H9 (cell line): ENCODE measurements around the gene ACVR2B. TPM values are rescaled to one million over a fixed set of nuclear protein-coding genes. Genes with fewer than 3 reads are reported as not detected.

Experiments
- DNase-seq: peaks from one replicate; pipeline ENCODE4 v3.0.0-alpha.2; 2017
- H2AFZ ChIP-seq: one replicate; pipeline ENCODE4 v1.6.1; 2013; ENCODE audit warnings: mild to moderate bottlenecking, low read length, control low read depth, moderate library complexity
- H2AK5ac ChIP-seq: 2 replicates; pipeline ENCODE4 v1.6.1; 2013; ENCODE audit warnings: low read length, control low read depth, mixed read lengths; ENCODE audit not compliant: insufficient read length
- H2BK120ac ChIP-seq: one replicate; pipeline ENCODE4 v1.6.1; 2013; ENCODE audit warnings: low read depth, mild to moderate bottlenecking, low read length, control low read depth, inconsistent platforms; ENCODE audit not compliant: poor library complexity, severe bottlenecking
- H2BK12ac ChIP-seq: 2 replicates; pipeline ENCODE4 v1.6.1; 2013; ENCODE audit warnings: low read length, control low read depth, mixed read lengths, low read depth; ENCODE audit not compliant: insufficient read length
- H2BK15ac ChIP-seq: 2 replicates; pipeline ENCODE4 v1.6.1; 2013; ENCODE audit warnings: low read depth, low read length, control low read depth
- H2BK20ac ChIP-seq: one replicate; pipeline ENCODE4 v1.6.1; 2013; ENCODE audit warnings: low read depth, mild to moderate bottlenecking, low read length, control low read depth, inconsistent platforms; ENCODE audit not compliant: poor library complexity, severe bottlenecking
- H2BK5ac ChIP-seq: 2 replicates; pipeline ENCODE4 v1.6.1; 2013; ENCODE audit warnings: low read length, control low read depth, mixed read lengths; ENCODE audit not compliant: insufficient read length
- H3K14ac ChIP-seq: 2 replicates; pipeline ENCODE4 v1.6.1; 2013; ENCODE audit warnings: low read length, control low read depth; ENCODE audit not compliant: insufficient read depth
- H3K18ac ChIP-seq: 2 replicates; pipeline ENCODE4 v1.6.1; 2013; ENCODE audit warnings: low read depth, mild to moderate bottlenecking, mixed read lengths, low read length, control low read depth; ENCODE audit not compliant: insufficient read length
- H3K23ac ChIP-seq: 2 replicates; pipeline ENCODE4 v1.6.1; 2013; ENCODE audit warnings: low read length, control low read depth, mixed read lengths, low read depth; ENCODE audit not compliant: insufficient read length
- H3K23me2 ChIP-seq: 2 replicates; pipeline ENCODE4 v1.6.1; 2013; ENCODE audit warnings: low read depth, mild to moderate bottlenecking, mixed read lengths, low read length, control low read depth; ENCODE audit not compliant: insufficient read length, poor library complexity, severe bottlenecking
- H3K27ac ChIP-seq: 2 replicates; pipeline ENCODE4 v1.5.1; 2013; ENCODE audit warnings: low read length, control low read depth, mixed read lengths, low read depth; ENCODE audit not compliant: insufficient read length
- H3K27me3 ChIP-seq: 2 replicates; pipeline ENCODE4 v1.6.1; 2013; ENCODE audit warnings: low read length, control low read depth, inconsistent platforms; ENCODE audit not compliant: insufficient read depth
- H3K4ac ChIP-seq: 2 replicates; pipeline ENCODE4 v1.6.1; 2013; ENCODE audit warnings: low read depth, mild to moderate bottlenecking, control low read depth, inconsistent platforms, low read length, moderate library complexity
- H3K4me1 ChIP-seq: 2 replicates; pipeline ENCODE4 v1.6.1; 2013; ENCODE audit warnings: low read length, control low read depth, inconsistent platforms; ENCODE audit not compliant: insufficient read depth
- H3K4me2 ChIP-seq: 2 replicates; pipeline ENCODE4 v1.6.1; 2013; ENCODE audit warnings: low read length, control low read depth, mixed read lengths; ENCODE audit not compliant: insufficient read length, insufficient read depth
- H3K56ac ChIP-seq: 2 replicates; pipeline ENCODE4 v1.6.1; 2013; ENCODE audit warnings: low read depth, mild to moderate bottlenecking, mixed read lengths, low read length, control low read depth; ENCODE audit not compliant: insufficient read length
- H3K79me1 ChIP-seq: 2 replicates; pipeline ENCODE4 v1.6.1; 2013; ENCODE audit warnings: low read depth, mild to moderate bottlenecking, moderate library complexity, low read length, control low read depth, inconsistent platforms; ENCODE audit not compliant: insufficient read depth, poor library complexity, severe bottlenecking
- H3K79me2 ChIP-seq: 2 replicates; pipeline ENCODE4 v1.6.1; 2013; ENCODE audit warnings: low read length, control low read depth, inconsistent platforms; ENCODE audit not compliant: insufficient read depth
- H3K9ac ChIP-seq: 2 replicates; pipeline ENCODE4 v1.6.1; 2013; ENCODE audit warnings: low read length, control low read depth, mixed read lengths; ENCODE audit not compliant: insufficient read length; ENCODE audit errors: extremely low read depth
- H3K9me3 ChIP-seq: one replicate; pipeline ENCODE4 v1.6.1; 2013; ENCODE audit warnings: low read depth, low read length, inconsistent platforms; ENCODE audit not compliant: control insufficient read depth
- H3T11ph ChIP-seq: one replicate; pipeline ENCODE4 v1.6.1; 2013; ENCODE audit warnings: mild to moderate bottlenecking, low read length, control low read depth, inconsistent platforms
- H4K20me1 ChIP-seq: one replicate; pipeline ENCODE4 v1.6.1; 2013; ENCODE audit not compliant: control insufficient read depth, insufficient read length, insufficient read depth
- H4K5ac ChIP-seq: 2 replicates; pipeline ENCODE4 v1.6.1; 2013; ENCODE audit warnings: low read depth, mild to moderate bottlenecking, mixed read lengths, low read length, control low read depth; ENCODE audit not compliant: insufficient read length
- H4K8ac ChIP-seq: replicated peaks from 2 replicates; pipeline ENCODE4 v1.6.1; 2013; ENCODE audit warnings: low read length, control low read depth, mixed read lengths, low read depth; ENCODE audit not compliant: insufficient read length
- H4K91ac ChIP-seq: 2 replicates; pipeline ENCODE4 v1.6.1; 2013; ENCODE audit warnings: low read depth, mild to moderate bottlenecking, moderate library complexity, mixed read lengths, low read length, control low read depth; ENCODE audit not compliant: insufficient read length
- H3K27ac Mint-ChIP-seq, 3 experiments: 2 replicates in 2 of 3; 3 replicates in 1 of 3; pipeline ENCODE4 v1.8.0; 2020 to 2021; ENCODE audit warnings: mixed read lengths in 3 of 3, mild to moderate bottlenecking in 1 of 3, moderate library complexity in 1 of 3
- H3K27me3 Mint-ChIP-seq: 2 replicates; pipeline ENCODE4 v1.8.0; 2021; ENCODE audit warnings: low read depth, mild to moderate bottlenecking, moderate library complexity, mixed read lengths
- H3K36me3 Mint-ChIP-seq, 3 experiments: 2 replicates in 2 of 3; 3 replicates in 1 of 3; pipeline ENCODE4 v1.8.0; 2020 to 2021; ENCODE audit warnings: low read depth in 3 of 3, mixed read lengths in 3 of 3; ENCODE audit not compliant: insufficient read depth in 1 of 3
- H3K4me1 Mint-ChIP-seq, 2 experiments: 2 replicates each; pipeline ENCODE4 v1.8.0; 2020; ENCODE audit warnings: mixed read lengths in 2 of 2
- H3K4me3 Mint-ChIP-seq, 2 experiments: 2 replicates in 1 of 2; 3 replicates in 1 of 2; pipeline ENCODE4 v1.8.0; 2020 to 2021; ENCODE audit warnings: mild to moderate bottlenecking in 2 of 2, mixed read lengths in 2 of 2, moderate library complexity in 1 of 2
- H3K9me3 Mint-ChIP-seq, 2 experiments: 2 replicates in 1 of 2; 3 replicates in 1 of 2; pipeline ENCODE4 v1.8.0; 2020; ENCODE audit warnings: mild to moderate bottlenecking in 2 of 2, mixed read lengths in 2 of 2, moderate library complexity in 1 of 2
- WGBS: extraction: QIAGEN DNeasy Blood & Tissue Kit; methylation state at CpG from one replicate; pipeline ENCODE4 v1.1.7; 2013; ENCODE audit warnings: missing lambda C conversion rate, low lambda C conversion rate, mixed read lengths; ENCODE audit not compliant: insufficient read length; ENCODE audit errors: extremely low coverage; 5-methylcytosine and 5-hydroxymethylcytosine counted together
- total RNA-seq: library from RNA; stranded (reverse); gene quantifications from 2 replicates; pipeline ENCODE4 v1.2.1, GENCODE V29; 2021
- TF ChIP-seq, protein P1 (sequence below): fragments of 200-600 bp; sonication (generic); conservative IDR thresholded peaks from 3 replicates; pipeline ENCODE4 v1.8.0; 2021; ENCODE audit warnings: antibody characterized with exemption, mild to moderate bottlenecking

ACVR2B gene
- total RNA-seq, 1 experiment from 2014 or later = 105 TPM

DNA sequence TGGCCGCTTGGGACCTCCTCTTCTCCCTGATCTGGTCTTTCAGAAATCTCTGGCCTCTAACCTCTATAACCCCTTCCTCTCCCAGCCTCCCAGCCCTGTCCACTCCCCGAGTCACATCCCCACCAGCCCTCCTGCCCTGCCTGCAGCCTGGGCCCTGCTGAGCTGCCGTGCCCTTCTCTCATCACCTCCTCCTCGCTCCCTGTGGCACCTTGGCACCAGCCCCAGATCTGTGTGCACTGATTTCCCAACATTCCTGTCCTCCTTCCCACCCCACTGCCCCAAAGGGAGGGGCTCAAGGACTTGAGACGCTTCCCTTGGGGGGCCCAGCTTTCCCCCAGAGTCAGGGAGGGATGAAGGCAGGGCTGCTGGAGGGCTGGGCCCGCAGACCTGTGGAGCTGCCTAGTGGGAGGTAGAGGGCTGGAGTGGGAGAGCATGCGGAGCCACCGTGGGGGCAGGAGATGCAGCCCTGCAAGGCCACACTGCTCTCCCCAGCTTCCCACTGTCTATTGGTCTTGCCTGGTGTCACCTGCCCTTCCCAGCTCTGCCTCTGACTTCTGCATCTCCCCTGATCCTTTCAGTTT is 85.2 kb downstream of the ACVR2B start:
- H3K9ac ChIP-seq = no peak overlapping the region
- H2BK120ac ChIP-seq = no peak overlapping the region
- H3K79me2 ChIP-seq = no peaks in the 10 kb centered on the region
- H3K56ac ChIP-seq = no peak overlapping the region
- no peak overlapping the region for H3K4ac ChIP-seq
- no peak for DNase-seq
- H3K9me3 ChIP-seq = no peaks in the 10 kb centered on the region
- WGBS = no CpG with 5 or more reads among the region's 8 CpGs
- no peaks in the 10 kb centered on the region for H3K79me1 ChIP-seq
- H3K14ac ChIP-seq = no peak overlapping the region
- H3K18ac ChIP-seq = no peak overlapping the region
- H2BK5ac ChIP-seq = no peak overlapping the region
- Mint-ChIP-seq H3K27me3 (no peaks in the 10 kb centered on the region), H3K4me3 (no peak overlapping the region), H3K4me1 (peaks cover 30 to 38% of the 10 kb centered on the region in 2 experiments), H3K27ac (no peak overlapping the region; a peak in 2 of 7 replicates), H3K36me3 (peaks cover 11 to 26% (median 16%) of the 10 kb centered on the region in 3 experiments), H3K9me3 (peaks cover 15 to 22% of the 10 kb centered on the region in 2 experiments)
- H3K4me2 ChIP-seq = no peak overlapping the region
- H4K8ac ChIP-seq = no peak overlapping the region
- H4K91ac ChIP-seq = no peak overlapping the region
- H2AFZ ChIP-seq = no peak overlapping the region
- H3K23ac ChIP-seq = no peak overlapping the region
- H2AK5ac ChIP-seq = no peak overlapping the region
- H3T11ph ChIP-seq = no peak overlapping the region
- no peaks in the 10 kb centered on the region for H4K20me1 ChIP-seq
- H4K5ac ChIP-seq = no peak overlapping the region
- no peaks in the 10 kb centered on the region for H3K27me3 ChIP-seq
- TF ChIP-seq, protein P1, sequence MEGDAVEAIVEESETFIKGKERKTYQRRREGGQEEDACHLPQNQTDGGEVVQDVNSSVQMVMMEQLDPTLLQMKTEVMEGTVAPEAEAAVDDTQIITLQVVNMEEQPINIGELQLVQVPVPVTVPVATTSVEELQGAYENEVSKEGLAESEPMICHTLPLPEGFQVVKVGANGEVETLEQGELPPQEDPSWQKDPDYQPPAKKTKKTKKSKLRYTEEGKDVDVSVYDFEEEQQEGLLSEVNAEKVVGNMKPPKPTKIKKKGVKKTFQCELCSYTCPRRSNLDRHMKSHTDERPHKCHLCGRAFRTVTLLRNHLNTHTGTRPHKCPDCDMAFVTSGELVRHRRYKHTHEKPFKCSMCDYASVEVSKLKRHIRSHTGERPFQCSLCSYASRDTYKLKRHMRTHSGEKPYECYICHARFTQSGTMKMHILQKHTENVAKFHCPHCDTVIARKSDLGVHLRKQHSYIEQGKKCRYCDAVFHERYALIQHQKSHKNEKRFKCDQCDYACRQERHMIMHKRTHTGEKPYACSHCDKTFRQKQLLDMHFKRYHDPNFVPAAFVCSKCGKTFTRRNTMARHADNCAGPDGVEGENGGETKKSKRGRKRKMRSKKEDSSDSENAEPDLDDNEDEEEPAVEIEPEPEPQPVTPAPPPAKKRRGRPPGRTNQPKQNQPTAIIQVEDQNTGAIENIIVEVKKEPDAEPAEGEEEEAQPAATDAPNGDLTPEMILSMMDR = no peak
- no peak overlapping the region for H2BK20ac ChIP-seq
- no peaks in the 10 kb centered on the region for H3K23me2 ChIP-seq
- no peak overlapping the region for H2BK15ac ChIP-seq
- H2BK12ac ChIP-seq = no peak overlapping the region
- H3K4me1 ChIP-seq = 0 out of 2 replicates have a peak, but pooled peaks cover 5% of the 10 kb centered on the region
- no peak overlapping the region for H3K27ac ChIP-seq
